IMR-90 (cell line): ENCODE data around the gene HUNK.

Experiments
- CTCF ChIP-seq: conservative IDR thresholded peaks from 2 replicates; pipeline ENCODE4 v1.5.1; 2012; ENCODE audit warnings: mild to moderate bottlenecking, low read depth, low read length, improper control_type of control experiment
- FOS ChIP-seq: fragments of 150-350 bp; IDR thresholded peaks from 2 replicates; pipeline ENCODE4 v1.6.1; 2016; ENCODE audit warnings: low read depth, low read length
- MXI1 ChIP-seq: IDR thresholded peaks from 2 replicates; pipeline ENCODE4 v1.6.1; 2012; ENCODE audit warnings: low read depth, mild to moderate bottlenecking, low read length, moderate library complexity, borderline replicate concordance
- POLR2A ChIP-seq: IDR thresholded peaks from 2 replicates; pipeline ENCODE4 v1.6.1; 2012; ENCODE audit warnings: mild to moderate bottlenecking, low read depth, low read length
- RAD21 ChIP-seq: IDR thresholded peaks from 2 replicates; pipeline ENCODE4 v1.6.1; 2012; ENCODE audit warnings: low read length, improper control_type of control experiment
- RFX5 ChIP-seq: IDR thresholded peaks from 2 replicates; pipeline ENCODE4 v1.8.0; 2012; ENCODE audit warnings: low read depth, mild to moderate bottlenecking, low read length, moderate library complexity
- SMC3 ChIP-seq: fragments of 150-350 bp; IDR thresholded peaks from 2 replicates; pipeline ENCODE4 v1.6.1; 2016; ENCODE audit warnings: low read depth, mild to moderate bottlenecking, antibody characterized with exemption, low read length, moderate library complexity
- USF2 ChIP-seq: fragments of 150-350 bp; IDR thresholded peaks from 2 replicates; pipeline ENCODE4 v1.6.1; 2017; ENCODE audit warnings: mild to moderate bottlenecking, antibody characterized with exemption, low read length, low read depth

- TF ChIP-seq MXI1 (no peak), RAD21 (no peak), FOS (no peak), USF2 (no peak), CTCF (no peak), SMC3 (no peak), POLR2A (no peak), RFX5 (no peak)
Measured at GRCh38 chr21:31948676-31949075, 75.9 kb downstream of the HUNK start.
